NCI-H1436 (cell line): ENCODE data around the gene ATAD3A.
"Not testable (repeated sequence)": the region's sequence is repeated elsewhere in the genome, so short reads cannot be mapped to it uniquely, and the experiment has no call there.

Experiments
- DNase-seq: peaks from one replicate; lab custom pipeline; 2025; lab: John Stamatoyannopoulos, UW

ATAD3A gene

DNA sequence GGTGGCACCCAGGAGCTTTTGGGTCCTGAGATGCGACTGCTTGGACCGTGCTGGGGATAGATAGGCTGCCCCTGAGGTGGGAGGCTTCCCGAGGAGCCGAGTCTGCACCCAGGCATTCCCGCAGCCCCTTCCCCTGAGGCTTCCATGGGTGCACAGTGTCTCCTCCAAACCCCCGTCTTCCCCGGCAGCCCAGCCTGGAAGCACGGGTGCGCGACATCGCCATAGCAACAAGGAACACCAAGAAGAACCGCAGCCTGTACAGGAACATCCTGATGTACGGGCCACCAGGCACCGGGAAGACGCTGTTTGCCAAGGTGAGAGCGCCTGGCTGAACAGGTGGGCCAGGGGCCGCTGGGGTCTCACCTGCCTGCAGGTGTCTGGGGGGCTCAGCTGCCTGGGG is 11.7 kb downstream of the ATAD3A start:
- not testable (repeated sequence) for DNase-seq

DNA sequence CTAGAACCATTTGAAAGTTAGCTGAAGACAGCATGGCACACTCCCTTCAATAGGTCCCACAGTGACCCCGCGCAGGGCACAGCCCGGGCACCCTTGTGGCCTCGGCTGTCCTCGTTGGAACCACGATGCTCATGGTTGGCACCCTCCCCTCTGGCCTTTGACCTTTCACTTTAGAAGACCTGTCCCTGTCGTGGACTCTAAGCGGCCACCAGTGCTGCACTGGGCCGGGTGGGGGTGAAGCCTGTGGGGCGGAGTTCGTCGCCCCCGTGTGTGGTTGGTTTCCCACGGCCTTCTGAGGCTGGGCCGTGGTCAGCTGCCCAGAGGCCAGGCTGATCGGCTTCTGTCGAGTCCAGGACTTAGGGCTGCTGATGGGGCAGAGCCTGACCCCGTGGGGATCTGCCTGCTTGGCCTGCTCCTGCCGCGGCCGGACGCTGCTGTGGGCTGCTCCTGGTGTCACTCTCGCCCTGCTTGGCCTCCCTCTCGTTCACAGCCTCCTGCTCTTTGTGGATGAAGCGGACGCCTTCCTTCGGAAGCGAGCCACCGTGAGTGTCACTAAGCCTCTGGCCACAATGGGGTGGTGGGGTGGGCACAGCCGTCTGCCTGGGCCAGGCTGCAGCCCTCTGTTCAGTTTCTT is 12.9 kb downstream of the ATAD3A start:
- not testable (repeated sequence) for DNase-seq

DNA sequence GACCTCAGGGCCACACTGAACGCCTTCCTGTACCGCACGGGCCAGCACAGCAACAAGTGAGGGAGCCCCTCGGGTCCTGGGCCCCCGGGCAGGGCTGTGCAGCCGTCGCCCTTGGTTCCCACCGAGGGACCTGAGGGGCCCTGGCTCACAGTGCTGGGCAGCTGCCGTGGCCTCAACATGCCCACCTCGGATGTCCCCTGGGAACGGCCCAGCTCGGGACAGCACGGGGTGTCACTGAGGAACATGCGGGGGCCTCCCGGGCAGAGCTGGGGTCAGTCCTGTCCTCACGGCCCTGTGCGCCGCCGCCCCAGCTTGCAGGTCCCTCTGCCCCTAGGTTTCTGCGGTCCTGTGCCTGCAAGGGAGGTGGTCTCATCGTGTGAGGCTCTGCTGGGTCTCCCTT is 14.5 kb downstream of the ATAD3A start:
- not testable (repeated sequence) for DNase-seq

DNA sequence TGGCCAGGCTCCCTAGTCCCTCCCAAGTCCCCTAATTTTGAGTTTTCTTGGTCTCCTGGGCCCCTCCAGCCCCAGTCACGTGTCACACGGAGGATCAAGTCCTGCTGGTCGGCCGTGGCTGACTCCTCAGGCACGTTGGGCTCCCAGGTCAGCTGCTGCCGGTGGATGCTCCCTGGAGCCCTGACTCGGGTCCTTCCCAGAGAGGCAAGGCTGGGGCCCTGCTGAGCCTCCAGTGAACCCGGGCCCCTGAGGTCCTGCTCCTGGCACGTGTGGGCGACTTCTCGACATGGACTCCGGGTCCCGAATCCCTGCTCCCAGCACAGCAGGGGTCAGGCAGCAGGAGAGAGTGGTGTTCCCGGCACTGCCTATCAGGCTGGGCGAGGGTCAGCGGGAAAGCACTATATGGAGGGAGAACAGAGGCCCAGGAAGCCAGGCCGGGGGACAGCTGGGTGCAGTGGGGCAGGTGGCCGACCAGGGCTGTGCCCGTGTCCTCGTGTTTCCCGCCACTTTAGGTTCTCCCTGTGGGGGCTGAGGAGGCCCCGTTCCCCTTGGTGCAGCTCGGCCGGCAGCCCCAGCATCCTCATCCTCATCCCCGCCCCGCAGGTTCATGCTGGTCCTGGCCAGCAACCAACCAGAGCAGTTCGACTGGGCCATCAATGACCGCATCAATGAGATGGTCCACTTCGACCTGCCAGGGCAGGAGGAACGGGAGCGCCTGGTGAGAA is 15.3 kb downstream of the ATAD3A start:
- no peak for DNase-seq

DNA sequence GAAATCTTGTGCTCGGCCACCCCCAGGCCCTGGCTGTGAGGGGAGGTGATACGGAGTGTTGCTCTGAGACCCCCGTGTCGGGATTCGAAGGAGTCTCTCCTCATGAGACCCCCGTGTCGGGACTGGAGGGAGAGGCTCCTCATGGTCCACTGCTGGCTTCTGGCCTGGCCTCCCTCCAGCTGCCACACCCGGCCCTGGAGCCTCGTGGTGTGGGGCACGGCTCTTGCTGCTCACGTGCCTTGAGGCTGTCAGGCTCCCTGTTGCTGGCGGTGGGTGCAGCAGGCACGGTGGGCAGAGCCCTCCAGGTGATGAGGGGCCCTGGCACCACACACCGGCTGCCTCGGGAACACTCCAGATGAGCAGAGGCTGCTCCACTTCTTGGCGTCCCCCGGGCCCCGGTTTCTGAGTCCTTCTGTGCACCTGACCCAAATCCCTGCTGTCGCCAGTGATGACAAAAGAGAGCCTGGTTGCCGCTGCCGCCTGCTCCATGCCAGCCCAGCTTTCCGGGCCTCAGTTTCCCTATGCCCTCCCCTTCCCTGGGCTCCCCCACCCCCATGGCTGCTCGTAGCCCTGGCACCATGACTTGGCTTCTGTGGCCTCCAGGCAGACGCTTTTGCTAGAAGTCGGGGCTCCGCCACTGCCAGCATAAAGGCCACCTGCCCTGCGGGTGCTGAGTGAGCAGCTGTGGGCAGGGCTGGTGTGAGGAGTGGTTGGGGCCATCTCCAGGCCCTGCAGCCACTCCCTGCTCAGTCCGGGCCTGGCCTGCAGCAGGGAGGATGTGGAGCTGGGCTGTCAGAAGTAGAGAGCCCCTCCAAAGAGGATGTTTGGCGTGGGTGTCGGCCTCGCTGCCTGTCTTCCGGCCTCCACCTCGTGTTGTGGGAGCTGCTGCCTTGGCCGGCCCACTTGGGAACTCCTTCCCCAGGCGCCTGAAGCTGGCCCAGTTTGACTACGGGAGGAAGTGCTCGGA is 16.6 kb downstream of the ATAD3A start:
- no peak for DNase-seq

DNA sequence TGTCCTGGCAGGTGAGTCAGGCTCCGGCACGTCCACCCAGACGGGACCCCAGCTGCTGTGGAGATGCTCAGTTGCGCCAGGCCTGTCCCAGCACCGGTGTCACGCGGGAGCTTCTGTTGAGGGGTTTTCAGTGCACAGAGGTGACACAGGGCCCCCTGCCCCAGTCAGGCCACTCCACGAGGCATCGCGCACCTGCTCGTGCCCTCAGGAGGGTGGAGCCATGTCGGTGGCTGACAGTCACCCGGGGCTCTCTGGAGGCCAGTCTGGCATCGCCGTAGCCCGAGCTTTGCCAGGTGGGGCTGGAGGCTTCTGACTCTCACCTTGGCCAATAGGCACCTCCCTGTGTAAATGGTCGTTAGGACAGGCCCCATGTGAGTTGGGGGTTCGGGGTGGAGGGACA is 17.4 kb downstream of the ATAD3A start:
- no peak for DNase-seq

DNA sequence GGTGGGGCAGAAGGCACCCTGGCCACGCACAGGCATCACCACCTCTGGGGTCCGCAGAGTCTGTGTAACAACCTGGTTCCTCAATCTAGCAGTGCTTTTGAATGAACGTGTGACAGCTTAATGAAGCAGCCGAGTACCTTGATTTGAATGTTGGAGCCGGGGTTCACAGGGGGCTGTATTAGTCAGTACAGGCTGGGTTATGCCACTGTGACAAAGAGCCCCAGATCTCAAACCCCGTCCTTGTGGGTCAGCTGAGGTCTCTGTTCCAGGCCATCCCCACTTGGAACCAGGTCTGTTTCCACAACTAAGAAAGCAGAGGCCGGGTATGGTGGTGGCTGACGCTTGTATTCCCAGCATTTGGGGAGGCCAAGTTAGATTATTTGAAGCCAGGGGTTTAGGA is 18.0 kb downstream of the ATAD3A start:
- DNase-seq, result no peak

DNA sequence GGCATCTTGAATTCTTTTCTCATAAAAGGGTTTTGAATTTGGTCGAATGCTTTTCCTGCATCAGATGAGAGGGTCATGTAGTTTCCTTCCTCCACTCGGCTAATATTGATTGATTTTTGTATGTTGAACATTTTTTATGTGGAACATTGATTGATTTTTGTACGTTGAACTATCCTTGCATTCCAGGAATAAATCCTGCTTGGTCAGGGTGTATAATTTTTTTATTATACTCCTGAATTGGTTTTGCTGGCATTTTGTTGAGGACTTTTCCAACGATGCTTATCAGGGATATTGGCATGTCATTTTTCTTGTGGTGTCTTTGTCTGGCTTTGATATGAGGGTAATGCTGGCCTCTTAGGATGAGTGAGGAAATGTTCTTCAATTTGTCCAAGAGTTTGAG is 20.0 kb downstream of the ATAD3A start:
- DNase-seq, result no peak

DNA sequence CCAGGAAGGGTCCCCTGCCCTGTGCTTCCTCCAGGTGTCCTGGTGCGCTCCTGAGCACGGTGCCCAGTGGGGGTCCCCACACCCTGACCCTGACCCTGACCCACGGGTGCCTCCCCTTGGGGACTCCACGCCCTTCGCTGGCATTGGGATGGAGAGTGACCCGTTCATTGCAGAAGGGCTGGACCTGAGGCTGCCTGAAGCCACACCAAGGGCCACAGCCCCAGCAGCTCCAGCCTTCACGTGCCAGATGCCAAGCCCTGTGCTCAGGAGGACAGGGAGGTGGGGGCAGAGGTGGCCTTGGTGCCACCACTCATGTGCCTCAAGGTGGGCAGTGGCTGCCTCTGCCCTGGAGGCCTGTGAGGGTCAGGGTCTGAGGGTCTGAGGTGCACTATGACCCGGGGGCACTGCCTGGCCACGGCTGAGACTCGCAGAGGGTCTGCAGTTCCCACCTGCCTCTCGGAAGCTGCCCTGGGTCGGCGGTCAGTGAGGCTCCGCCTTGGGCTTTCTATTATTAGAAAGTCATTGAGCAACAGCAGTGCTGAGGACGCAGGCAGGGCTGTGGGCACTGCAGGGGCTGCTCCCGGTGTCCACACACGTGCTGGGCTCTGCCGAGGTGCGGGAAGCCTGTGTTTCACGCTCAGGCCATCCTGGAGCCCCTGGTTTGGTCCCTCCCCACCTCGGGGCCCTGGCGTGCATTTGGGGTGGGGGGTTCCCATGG is 21.4 kb downstream of the ATAD3A start:
- DNase-seq, result not testable (repeated sequence)

DNA sequence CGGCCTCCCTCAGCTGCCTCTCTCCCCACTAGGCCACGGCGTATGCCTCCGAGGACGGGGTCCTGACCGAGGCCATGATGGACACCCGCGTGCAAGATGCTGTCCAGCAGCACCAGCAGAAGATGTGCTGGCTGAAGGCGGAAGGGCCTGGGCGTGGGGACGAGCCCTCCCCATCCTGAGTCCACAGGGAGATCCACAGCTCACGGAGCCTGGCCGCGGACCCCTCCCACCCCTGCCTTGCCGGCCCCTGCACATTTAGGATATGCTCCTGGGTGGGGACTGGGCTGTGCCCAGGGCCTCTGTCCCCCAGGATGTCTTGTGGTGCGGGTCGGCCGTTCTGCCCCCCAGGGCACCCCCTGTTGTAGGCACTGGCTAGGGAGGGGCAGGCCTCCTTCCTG is 21.9 kb downstream of the ATAD3A start:
- DNase-seq, result not testable (repeated sequence)

DNA sequence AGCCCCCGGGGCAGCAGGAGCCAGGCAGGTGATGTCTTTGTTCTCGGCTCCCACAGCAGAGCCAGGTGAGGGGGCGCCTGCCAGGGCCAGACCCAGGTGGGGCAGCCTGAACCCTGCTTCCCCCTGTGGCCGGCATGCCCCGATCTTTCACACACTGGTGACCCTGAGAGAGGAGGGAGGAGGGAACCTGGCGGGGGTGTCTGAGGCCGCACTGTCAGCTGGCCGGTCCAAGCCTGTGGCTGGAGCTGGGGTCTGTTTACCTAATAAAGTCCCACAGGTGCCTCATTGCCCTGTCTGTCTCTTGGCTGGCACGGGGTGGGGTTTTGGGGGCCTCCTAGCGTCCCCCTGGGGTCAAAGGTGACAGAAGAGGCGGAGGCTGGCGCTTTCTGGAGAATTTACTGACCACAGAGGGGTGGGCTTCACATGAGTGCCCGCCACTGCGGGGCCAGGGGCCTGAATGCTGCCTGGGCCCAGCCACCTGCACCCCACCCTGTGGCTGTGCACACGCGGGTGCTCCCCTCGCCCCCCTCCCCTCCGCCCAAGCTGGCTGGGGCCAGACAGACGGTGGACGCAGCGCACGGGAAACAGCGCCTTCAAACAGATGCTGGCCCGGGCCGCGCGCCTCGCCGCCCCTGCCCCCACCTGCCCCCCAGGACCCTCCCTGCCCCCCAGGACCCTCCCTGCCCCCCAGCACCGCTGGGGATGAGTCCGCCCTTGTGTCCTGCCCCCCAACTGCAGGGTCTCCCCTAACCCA is 22.6 kb downstream of the ATAD3A start:
- DNase-seq, result no peak

DNA sequence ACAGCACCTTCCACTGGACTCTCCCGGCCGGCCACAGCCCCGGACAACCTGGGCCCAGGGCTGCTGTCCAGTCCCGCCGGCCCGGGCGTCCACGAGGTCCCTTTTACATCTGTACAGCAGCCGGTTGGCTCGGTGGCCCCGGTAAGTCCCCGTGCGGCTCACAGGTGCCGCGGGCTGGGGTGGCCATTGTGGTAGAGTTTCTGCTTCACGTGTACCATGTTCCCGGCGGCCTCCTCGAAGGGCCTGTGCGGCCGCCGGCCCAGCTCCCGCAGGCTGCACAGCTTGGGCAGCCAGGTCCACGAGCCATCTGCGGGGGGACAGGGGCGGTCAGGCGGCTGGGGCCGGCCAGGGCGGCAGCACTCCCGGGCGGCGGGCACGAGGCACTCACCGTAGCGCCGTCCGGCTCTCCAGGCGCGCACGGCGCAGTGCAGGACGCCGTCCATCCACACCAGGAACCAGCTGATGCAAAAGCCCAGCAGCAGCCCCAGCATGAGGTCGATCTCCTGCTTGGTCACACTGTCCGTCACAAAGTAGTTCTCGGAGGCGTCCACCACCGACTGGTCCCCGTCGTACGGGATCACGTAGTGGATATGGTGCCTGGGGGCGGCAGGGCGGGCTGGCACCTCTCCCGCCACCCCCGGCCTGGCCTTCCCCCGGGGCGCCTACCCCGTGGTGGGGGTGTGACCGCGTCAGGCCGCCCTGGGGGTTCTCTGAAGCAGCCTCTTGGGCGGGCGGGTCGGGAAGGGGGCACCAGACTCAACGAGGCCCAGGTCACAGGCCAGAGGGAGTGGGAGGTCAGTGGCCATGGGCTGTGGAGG is 23.4 kb downstream of the ATAD3A start:
- DNase-seq, result no peak

DNA sequence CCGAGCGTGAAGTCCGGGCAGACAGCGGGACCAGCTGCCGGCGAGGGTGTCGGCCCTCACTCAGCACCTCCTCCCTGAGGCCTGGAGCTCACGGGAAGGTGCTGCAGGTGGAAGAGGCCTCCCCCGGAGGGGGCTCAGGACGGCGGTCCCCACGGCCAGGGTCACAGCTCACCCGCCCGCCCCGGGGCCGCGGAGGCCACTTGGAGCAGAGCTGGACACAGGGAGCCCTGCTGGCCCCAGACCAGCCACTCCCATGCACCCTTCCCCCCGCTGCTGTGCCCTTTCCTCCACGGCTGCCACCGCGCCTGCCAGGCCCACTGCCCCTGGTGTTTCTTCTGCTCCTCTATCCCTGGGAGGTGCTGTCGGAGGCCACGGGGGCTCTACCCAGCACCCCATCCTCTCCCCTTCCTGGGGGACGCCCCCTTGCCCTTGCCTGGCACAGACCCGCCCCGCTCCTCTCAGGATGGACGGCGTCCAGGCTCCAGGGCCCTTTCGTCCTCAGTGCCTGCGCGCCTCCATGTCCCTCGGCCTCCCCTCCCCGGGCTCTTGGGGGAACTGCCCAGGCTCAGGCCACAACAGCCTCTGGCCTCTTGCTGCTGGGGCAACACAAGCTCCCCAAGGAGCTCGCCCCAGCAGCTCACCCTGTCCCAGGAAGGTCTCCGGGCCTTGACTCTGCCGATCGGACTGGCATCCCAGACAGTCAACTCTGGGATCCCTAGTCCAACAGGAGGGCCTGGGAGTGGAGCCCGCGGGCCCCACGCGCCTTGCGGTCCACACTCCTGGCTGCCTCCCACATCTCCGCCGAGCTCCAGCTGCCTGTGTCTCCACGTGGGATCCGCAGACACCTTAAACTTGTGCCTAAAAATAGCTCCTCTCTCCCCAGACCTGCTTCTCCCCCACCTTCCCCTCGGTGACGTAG is 24.3 kb downstream of the ATAD3A start:
- DNase-seq, result no peak

DNA sequence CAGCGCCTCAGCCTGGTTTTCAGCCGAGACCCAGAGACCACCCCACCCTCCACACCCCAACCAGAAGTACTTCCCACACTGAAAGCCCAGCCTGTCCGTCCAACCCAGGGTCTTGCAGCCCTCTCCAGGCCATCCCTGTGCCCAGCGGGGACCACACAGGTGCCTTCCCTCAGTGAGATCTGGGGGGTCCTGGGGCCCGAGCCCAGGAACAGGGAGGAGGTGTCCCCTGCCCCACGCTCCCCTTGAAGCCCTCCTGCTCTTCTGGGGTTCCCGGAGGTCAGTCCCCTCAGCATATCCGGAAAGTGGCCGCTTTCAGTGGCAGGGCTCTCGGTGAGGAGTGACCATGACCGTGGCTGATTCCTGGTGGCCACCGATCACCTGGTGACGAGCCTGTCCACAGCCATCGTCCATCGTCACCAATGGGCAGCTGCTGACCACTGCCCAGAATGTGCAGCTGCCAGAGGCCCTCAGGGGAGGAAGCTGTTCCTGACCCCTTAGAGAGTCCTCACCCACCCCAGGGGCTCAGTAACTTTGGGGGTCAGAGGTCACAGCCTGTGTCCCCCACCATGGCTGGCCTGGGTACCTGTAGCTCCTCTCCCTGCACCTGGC is 25.1 kb downstream of the ATAD3A start:
- DNase-seq, result no peak

DNA sequence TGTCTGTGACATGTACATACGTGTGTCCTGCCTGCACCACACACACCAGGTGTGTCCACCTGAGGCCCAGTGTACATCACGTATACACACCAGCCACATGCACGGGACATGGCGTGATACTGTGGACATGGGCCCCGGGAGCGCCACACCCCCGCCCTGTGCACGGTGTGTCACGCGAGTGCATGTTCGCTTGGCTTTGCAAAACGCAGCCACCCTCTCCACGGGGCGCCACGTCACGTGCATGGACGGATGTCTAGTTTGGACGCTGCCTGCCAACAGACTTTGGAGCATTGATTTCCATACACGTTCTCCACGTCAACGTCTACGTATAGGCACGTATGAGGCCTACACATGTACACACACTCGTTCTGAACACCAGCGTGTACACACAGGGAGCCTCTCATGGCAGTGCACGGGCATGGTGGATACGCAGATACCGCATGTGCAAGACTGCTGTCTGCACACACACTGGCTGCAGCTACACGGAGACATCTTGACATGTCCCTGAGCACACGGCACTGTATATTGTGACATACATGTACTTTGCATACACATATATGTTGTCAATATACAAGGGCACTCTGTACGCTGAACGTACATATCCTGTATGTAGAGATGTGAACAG is 25.8 kb downstream of the ATAD3A start:
- no peak for DNase-seq

DNA sequence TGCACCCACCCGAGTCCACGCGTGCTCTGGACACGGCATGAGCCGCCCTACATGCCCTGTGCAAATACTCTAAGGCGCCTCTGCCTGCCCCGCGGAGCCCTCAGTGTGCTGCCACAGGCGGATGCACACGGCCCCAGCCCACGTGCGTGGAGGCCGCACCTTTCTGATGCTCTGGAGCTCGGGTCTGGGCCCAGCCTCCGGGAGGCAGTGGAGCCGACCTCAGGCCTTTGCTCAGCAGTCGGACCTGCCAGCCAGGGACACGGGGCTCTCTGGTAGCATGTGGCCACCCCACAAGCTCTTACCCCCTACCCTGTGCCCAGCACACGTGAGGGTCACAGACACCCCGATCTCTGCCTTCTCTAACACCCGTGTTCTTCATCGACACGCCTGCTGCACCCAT is 26.4 kb downstream of the ATAD3A start:
- no peak for DNase-seq

DNA sequence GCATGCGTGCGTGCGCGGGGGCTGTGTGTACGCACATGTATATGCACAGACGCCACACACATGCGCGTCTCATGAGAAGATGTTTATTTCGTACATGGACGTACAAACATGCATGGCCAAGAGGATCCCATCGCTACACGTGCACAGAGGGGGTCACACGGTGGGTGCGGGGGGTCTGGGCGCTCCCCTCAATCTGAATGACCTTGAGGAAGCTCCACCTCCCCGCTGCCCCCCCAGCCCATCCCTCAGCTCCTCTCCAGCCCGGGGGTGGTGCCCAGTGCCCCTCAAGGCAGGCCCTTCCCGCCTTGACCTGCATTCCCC is 27.0 kb downstream of the ATAD3A start:
- no peak for DNase-seq

DNA sequence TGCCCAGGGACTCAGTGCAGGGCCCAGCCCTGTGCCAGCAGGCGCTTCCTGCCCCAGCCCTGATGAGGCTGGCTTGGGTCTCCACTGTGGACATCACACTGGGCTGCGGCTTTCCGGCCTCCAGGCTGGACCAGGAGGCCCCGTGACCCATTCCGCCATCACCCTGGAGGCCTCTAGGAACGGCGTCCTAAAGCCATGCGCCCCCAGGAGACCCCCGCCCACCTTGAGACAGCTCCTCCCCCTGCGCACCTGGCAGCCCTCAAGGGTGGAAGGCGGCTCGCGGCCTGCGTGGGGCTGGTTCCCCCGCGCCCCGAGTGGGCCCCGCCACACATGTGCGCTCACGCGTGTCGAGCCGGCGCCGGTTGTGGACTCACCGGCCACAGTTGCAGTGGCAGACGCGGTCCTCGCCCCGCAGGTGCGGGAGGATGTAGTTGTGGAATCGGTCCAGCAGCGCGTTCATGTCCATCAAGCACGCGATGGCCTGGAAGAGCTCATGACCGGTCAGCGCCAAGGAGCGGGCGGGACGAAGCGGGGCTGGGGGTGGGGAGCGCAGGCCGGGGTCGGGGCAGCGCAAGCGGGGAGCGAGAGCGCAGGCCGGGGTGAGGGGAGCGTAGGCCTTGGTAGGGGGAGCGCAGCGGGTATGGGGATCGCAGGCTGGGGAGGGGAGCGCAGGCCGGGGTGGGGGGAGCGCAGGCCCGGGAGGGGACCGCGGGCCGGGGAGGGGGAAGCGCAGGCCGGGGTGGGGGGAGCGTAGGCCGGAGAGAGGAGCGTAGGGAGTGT is 27.5 kb downstream of the ATAD3A start:
- DNase-seq, result no peak
